Measurements from ENCODE around the gene CMC2. TPM values are rescaled to one million over a fixed set of nuclear protein-coding genes. Genes with fewer than 3 reads are reported as not detected.

CMC2 gene
- polyA plus RNA-seq, 1 donor (not counting 4 experiments of a cell fraction or from before 2014, with no cell fraction given), result 91.8 TPM

- no peak for FAIRE-seq
- peak overlapping the region; percentile 83 for H3K4me2 ChIP-seq (ENCODE audit: control insufficient read depth, extremely low read depth, insufficient read depth, low read depth, low read length)
Measured at GRCh38 chr16:81004646-81005353, 1.9 kb downstream of the CMC2 start.

GRCh38 chr16:81003610-81004460 is 2.9 kb downstream of the CMC2 start:
- peak overlapping the region in 2 of 3 experiments; percentile 33 to 51 for H3K4me3 ChIP-seq (ENCODE audit: control insufficient read depth in 2 of 3, extremely low read depth in 1 of 3, insufficient read depth in 2 of 3, low read depth in 1 of 3, low read length in 3 of 3)
- no peak for FAIRE-seq

More at GRCh38 chr16:81004646-81005353, 1.9 kb downstream of the CMC2 start:
- Histone ChIP-seq H3K27ac (ENCODE audit: control insufficient read depth, insufficient read depth, low read length) (peak overlapping the region; percentile 34), H3K9me3 (ENCODE audit: control insufficient read depth, low read depth, low read length) (no peaks in the 10 kb centered on the region), H3K27me3 (ENCODE audit: control insufficient read depth, extremely low read depth, insufficient read depth, low read length) (no peaks in the 10 kb centered on the region), H3K9me1 (ENCODE audit: control insufficient read depth, extremely low read depth, insufficient read depth, low read length) (peaks cover 3% of the 10 kb centered on the region), H3K9ac (ENCODE audit: control insufficient read depth, extremely low read depth, insufficient read depth, low read length) (peak overlapping the region; percentile 35), H3K4me1 (ENCODE audit: control insufficient read depth, extremely low read depth, insufficient read depth, low read length) (peaks cover 18% of the 10 kb centered on the region), H3K36me3 (ENCODE audit: control insufficient read depth in 2 of 2, extremely low read depth in 1 of 2, insufficient read depth in 2 of 2, low read length in 2 of 2) (peaks cover 0 to 3% of the 10 kb centered on the region in 2 experiments), H4K20me1 (ENCODE audit: control insufficient read depth, extremely low read depth, insufficient read depth, low read length) (no peaks in the 10 kb centered on the region), H3K79me2 (ENCODE audit: control insufficient read depth, insufficient read depth, low read length) (peaks cover 85% of the 10 kb centered on the region), H2AFZ (ENCODE audit: control insufficient read depth, low read length) (no peak overlapping the region), H3K4me3 (ENCODE audit: control insufficient read depth in 2 of 3, extremely low read depth in 1 of 3, insufficient read depth in 2 of 3, low read depth in 1 of 3, low read length in 3 of 3) (peak overlapping the region in 2 of 3 experiments; percentile 33 to 51)
- TF ChIP-seq CTCF (optimal IDR thresholded peaks at IDR 0.05 in 1 of 3, IDR thresholded peaks at IDR 0.05 in 1 of 3, conservative IDR thresholded peaks at IDR 0.05 in 1 of 3; ENCODE audit: extremely low read depth in 1 of 3, insufficient read depth in 2 of 3, low read length in 3 of 3) (peak in 2 of 3 experiments; percentile 27 to 53), EZH2 (IDR thresholded peaks at IDR 0.05; ENCODE audit: low read length) (no peak)
- dilution Hi-C loops (cut with MboI; ENCODE audit: extremely low pct_ligation_motif_present, low sequenced_read_pairs), result no loop called here
- DNase-seq (ENCODE audit: low read depth, low spot score), result peak; percentile 15

More at GRCh38 chr16:81003610-81004460, 2.9 kb downstream of the CMC2 start:
- Histone ChIP-seq H2AFZ (ENCODE audit: control insufficient read depth, low read length) (no peak overlapping the region), H3K4me2 (ENCODE audit: control insufficient read depth, extremely low read depth, insufficient read depth, low read depth, low read length) (peak overlapping the region; percentile 83), H3K27me3 (ENCODE audit: control insufficient read depth, extremely low read depth, insufficient read depth, low read length) (no peaks in the 10 kb centered on the region), H3K79me2 (ENCODE audit: control insufficient read depth, insufficient read depth, low read length) (peaks cover 85% of the 10 kb centered on the region), H3K36me3 (ENCODE audit: control insufficient read depth in 2 of 2, extremely low read depth in 1 of 2, insufficient read depth in 2 of 2, low read length in 2 of 2) (peaks cover 0 to 3% of the 10 kb centered on the region in 2 experiments), H3K27ac (ENCODE audit: control insufficient read depth, insufficient read depth, low read length) (peak overlapping the region; percentile 34), H3K9me3 (ENCODE audit: control insufficient read depth, low read depth, low read length) (no peaks in the 10 kb centered on the region), H3K9ac (ENCODE audit: control insufficient read depth, extremely low read depth, insufficient read depth, low read length) (peak overlapping the region; percentile 35), H3K4me1 (ENCODE audit: control insufficient read depth, extremely low read depth, insufficient read depth, low read length) (peaks cover 18% of the 10 kb centered on the region), H4K20me1 (ENCODE audit: control insufficient read depth, extremely low read depth, insufficient read depth, low read length) (no peaks in the 10 kb centered on the region), H3K9me1 (ENCODE audit: control insufficient read depth, extremely low read depth, insufficient read depth, low read length) (peaks cover 3% of the 10 kb centered on the region)
- TF ChIP-seq CTCF (optimal IDR thresholded peaks at IDR 0.05 in 1 of 3, IDR thresholded peaks at IDR 0.05 in 1 of 3, conservative IDR thresholded peaks at IDR 0.05 in 1 of 3; ENCODE audit: extremely low read depth in 1 of 3, insufficient read depth in 2 of 3, low read length in 3 of 3), result no peak
- TF ChIP-seq EZH2 (IDR thresholded peaks at IDR 0.05; ENCODE audit: low read length), result no peak
- dilution Hi-C loops (cut with MboI; ENCODE audit: extremely low pct_ligation_motif_present, low sequenced_read_pairs), result no loop called here
- DNase-seq (ENCODE audit: low read depth, low spot score), result no peak
